OCI-LY1 (cell line): ENCODE measurements around the gene GNB1L.

Experiments used
- CTCF ChIP-seq: fragments of 200-600 bp; sonication (generic), shearing (Covaris generic); IDR thresholded peaks from 2 replicates; pipeline ENCODE4 v1.5.1; 2017; ENCODE audit warnings: mild to moderate bottlenecking, antibody characterized with exemption, low read length, moderate library complexity, mixed read lengths
- EZH2 ChIP-seq: fragments of 200-600 bp; sonication (generic), shearing (Covaris generic); IDR thresholded peaks from 2 replicates; pipeline ENCODE4 v1.8.0; 2017; ENCODE audit warnings: borderline replicate concordance, mixed run types, mild to moderate bottlenecking, antibody characterized with exemption, low read length, moderate library complexity, mixed read lengths

- TF ChIP-seq EZH2: no peak
- no peak for TF ChIP-seq CTCF
These were observed 53.9 kb downstream of the GNB1L start for GRCh38 chr22:19800761-19801244.
